HEK293 (cell line): ENCODE data around the gene SLC6A3.

Experiments
- CTCF ChIP-seq: fragments of 450-650 bp; formaldehyde crosslinking; IDR thresholded peaks from 2 replicates; pipeline ENCODE4 v1.5.1; 2016; ENCODE audit warnings: missing biosample characterization, missing genetic modification characterization
- REPIN1 ChIP-seq: fragments of 450-650 bp; formaldehyde crosslinking; IDR thresholded peaks from 2 replicates; pipeline ENCODE4 v1.5.1; 2017; ENCODE audit warnings: missing biosample characterization, missing genetic modification characterization, low read depth
- SP2 ChIP-seq: fragments of 450-650 bp; formaldehyde crosslinking; IDR thresholded peaks from 2 replicates; pipeline ENCODE4 v1.5.1; 2016; ENCODE audit warnings: missing biosample characterization, missing genetic modification characterization
- YY2 ChIP-seq: fragments of 450-650 bp; formaldehyde crosslinking; IDR thresholded peaks from 2 replicates; pipeline ENCODE4 v1.5.1; 2016; ENCODE audit warnings: missing biosample characterization, missing genetic modification characterization
- ZBTB11 ChIP-seq: fragments of 450-650 bp; formaldehyde crosslinking; conservative IDR thresholded peaks from 2 replicates; pipeline ENCODE4 v1.5.1; 2016; ENCODE audit warnings: low read depth, missing biosample characterization, missing genetic modification characterization
- ZBTB7A ChIP-seq: fragments of 450-650 bp; formaldehyde crosslinking; IDR thresholded peaks from 2 replicates; pipeline ENCODE4 v1.5.1; 2016; ENCODE audit warnings: low read depth, missing biosample characterization, missing genetic modification characterization
- ZNF121 ChIP-seq: fragments of 450-650 bp; formaldehyde crosslinking; IDR thresholded peaks from 2 replicates; pipeline ENCODE4 v1.5.1; 2016; ENCODE audit warnings: missing biosample characterization, missing genetic modification characterization
- ZNF626 ChIP-seq: fragments of 450-650 bp; sonication (Bioruptor Pico); formaldehyde crosslinking; IDR thresholded peaks from 2 replicates; pipeline ENCODE4 v1.5.1; 2018; ENCODE audit warnings: missing biosample characterization, missing genetic modification characterization, inconsistent platforms
- ZNF76 ChIP-seq: fragments of 450-650 bp; formaldehyde crosslinking; IDR thresholded peaks from 2 replicates; pipeline ENCODE4; 2016; ENCODE audit warnings: low read depth, missing biosample characterization, missing genetic modification characterization, borderline replicate concordance
- TF ChIP-seq, protein P1 (sequence below): fragments of 450-650 bp; formaldehyde crosslinking; IDR thresholded peaks from 2 replicates; pipeline ENCODE4 v1.5.1; 2017; ENCODE audit warnings: missing biosample characterization, missing genetic modification characterization

DNA sequence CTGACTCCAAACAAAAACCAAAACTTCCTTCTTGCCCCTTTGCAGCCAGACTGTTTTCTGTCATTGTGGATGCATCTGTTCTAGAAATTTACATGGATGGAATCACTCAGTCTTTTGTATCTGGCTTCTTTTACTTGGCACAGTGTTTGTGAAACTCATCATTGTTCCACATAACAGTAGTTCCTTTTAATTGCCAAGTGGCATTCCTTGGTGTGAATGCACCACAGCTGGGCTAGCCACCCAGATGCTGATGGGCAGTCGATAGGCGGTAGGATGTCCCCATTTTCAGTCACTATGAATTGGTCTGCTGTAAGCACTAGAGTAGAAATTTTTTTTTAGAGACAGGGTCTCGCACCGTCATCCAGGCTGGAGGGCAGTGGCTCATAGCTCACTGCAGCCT lies 94.1 kb downstream of the SLC6A3 start:
- TF ChIP-seq ZBTB11 (no peak), CTCF (tag by site-specific recombination) (no peak), SP2 (no peak), ZNF121 (tag by site-specific recombination) (no peak), REPIN1 (tag by site-specific recombination) (no peak), ZNF626 (tag by site-specific recombination) (no peak), ZNF76 (tag by site-specific recombination) (no peak), ZBTB7A (tag by site-specific recombination) (no peak), YY2 (tag by site-specific recombination) (no peak)
- TF ChIP-seq, protein P1, sequence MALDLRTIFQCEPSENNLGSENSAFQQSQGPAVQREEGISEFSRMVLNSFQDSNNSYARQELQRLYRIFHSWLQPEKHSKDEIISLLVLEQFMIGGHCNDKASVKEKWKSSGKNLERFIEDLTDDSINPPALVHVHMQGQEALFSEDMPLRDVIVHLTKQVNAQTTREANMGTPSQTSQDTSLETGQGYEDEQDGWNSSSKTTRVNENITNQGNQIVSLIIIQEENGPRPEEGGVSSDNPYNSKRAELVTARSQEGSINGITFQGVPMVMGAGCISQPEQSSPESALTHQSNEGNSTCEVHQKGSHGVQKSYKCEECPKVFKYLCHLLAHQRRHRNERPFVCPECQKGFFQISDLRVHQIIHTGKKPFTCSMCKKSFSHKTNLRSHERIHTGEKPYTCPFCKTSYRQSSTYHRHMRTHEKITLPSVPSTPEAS (tag by site-specific recombination), result no peak
